Measurements from ENCODE around the gene CNNM2.

CNNM2 gene

GRCh38 chr10:102917962-102918816 lies at the start of gene CNNM2:
CNNM2 (plus strand) TSS chr10:102918294; CDS start chr10:102918481, 187 bp downstream.
- DNase-seq = peak; percentile 100

GRCh38 chr10:102868911-102869257 lies 49.2 kb upstream of the CNNM2 start:
- DNase-seq = no peak

DNA sequence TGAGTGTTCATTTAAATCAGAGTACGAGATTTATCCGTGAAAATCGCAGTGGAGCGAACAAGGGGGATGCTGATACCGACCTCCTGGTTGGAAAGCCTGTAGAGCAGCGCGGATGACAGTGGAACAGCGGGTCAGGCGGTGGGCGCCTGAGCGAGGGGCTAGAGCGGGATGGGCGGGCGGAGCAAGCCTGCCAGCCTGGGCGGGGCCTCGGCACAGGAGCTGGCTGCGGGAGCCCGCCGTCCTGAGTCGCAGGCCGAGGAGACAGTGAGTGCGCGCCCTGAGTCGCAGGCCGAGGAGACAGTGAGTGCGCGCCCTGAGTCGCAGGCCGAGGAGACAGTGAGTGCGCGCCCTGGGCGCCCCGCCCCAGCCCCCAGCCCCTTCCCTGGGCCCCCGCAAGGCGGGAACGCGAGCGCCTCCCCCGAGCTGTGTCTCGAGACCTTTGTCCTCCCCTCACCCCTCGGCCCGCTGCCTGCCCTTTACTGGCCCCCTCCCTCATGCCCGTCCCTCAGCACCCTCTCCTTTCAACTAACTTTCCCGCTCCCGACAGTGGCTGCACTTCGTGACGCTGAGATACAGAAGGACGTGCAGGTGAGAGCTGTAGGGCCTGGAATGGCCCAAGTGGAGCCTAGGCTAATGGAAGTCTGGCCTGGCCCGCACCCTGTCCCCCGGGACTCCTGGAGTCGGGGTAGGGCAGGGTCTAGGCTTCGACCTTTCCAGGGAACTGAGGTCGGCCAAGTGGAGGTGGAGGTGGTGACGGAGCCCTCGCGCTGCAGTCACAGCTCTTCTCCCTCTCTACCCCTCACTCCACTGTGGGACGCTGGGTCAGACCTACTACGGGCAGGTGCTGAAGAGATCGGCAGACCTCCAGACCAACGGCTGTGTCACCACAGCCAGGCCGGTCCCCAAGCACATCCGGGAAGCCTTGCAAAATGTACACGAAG lies 48.6 kb upstream of the CNNM2 start, which contains the start of gene AS3MT:
Gene AS3MT, plus strand, starts transcription at position 213 of the 941 bp plus-strand sequence. Its CDS starts 123 bp downstream, at position 336.
- peak; percentile 87 for DNase-seq

GRCh38 chr10:102870221-102870620 lies 47.9 kb upstream of the CNNM2 start:
- no peak for DNase-seq

- DNase-seq = no peak
These were observed 45.9 kb upstream of the CNNM2 start for GRCh38 chr10:102872163-102872562.

- DNase-seq = no peak
These were observed 41.3 kb upstream of the CNNM2 start for GRCh38 chr10:102876747-102877153.

GRCh38 chr10:102878629-102879028 lies 39.5 kb upstream of the CNNM2 start:
- DNase-seq = no peak

DNA sequence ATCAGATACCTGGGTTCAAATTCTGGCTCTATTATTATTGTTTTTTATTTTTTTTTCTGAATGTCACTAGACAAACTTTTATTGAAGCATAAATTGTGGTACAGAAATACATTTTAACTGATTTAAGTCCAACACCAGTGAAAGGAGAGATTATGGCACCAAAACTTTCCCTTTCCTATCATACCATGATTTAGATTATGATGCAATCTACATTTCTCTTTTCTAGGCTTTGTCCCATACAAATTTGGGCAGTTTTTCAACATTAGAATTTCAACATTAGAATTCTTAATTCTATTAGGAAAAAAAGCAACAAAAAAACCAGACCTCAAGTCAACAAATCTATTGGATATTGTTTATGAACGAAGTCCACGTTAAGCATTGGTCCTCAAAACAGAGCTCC lies 37.8 kb upstream of the CNNM2 start:
- no peak for DNase-seq

DNA sequence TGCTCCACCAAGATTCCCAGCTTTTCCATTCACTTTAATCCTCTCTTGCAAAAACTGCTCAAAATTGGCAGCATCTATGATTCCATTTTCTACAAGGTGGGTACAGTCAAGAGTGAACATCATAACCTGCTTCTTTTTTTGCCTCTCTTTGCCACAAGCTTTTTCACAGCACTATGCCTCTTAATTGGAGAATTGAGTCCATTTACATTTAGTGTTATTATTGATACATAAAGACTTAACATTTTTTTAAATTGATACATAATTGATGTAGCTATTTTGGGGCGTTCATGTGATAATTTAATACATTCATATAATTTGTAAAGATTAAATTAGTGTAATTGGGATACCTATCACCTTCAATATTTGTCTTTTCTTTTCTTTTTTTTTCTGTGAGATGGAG lies 30.0 kb upstream of the CNNM2 start:
- DNase-seq = no peak

GRCh38 chr10:102894466-102895213 lies 23.5 kb upstream of the CNNM2 start:
- DNase-seq = no peak

- DNase-seq = no peak
These were observed 18.1 kb upstream of the CNNM2 start for GRCh38 chr10:102900006-102900405.

DNA sequence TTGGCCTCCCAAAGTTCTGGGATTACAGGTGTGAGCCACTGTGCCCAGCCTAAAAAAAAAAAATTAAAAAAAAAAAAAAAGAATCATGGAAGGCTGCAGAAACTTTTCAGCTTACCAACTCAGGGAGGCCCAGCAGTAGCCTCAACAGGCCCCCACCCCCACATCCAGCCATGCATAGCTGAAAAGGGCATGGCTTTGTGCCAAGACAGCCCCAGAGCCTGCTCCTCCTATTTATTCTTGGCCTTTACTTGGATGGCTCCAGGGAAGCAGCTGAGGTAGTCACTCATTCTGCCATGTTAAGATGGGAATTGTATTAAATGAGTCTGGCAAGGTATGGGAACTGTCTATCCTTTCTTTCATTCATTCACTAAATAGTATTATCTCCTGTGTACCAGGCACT lies 13.7 kb upstream of the CNNM2 start:
- no peak for DNase-seq

GRCh38 chr10:102906507-102906906 lies 11.6 kb upstream of the CNNM2 start:
- no peak for DNase-seq

GRCh38 chr10:102914781-102915180 lies 3.3 kb upstream of the CNNM2 start:
- DNase-seq = no peak

- DNase-seq = no peak
These were observed 1.9 kb upstream of the CNNM2 start for GRCh38 chr10:102916173-102916572.

- DNase-seq = peak; percentile 90
These were observed 656 bp upstream of the CNNM2 start for GRCh38 chr10:102917314-102917961.

GRCh38 chr10:102918817-102919245 lies 737 bp downstream of the CNNM2 start:
- peak; percentile 68 for DNase-seq

GRCh38 chr10:102919246-102919959 lies 1.3 kb downstream of the CNNM2 start:
- DNase-seq = peak; percentile 73

- DNase-seq = peak; percentile 11
These were observed 2.1 kb downstream of the CNNM2 start for GRCh38 chr10:102919992-102920739.

DNA sequence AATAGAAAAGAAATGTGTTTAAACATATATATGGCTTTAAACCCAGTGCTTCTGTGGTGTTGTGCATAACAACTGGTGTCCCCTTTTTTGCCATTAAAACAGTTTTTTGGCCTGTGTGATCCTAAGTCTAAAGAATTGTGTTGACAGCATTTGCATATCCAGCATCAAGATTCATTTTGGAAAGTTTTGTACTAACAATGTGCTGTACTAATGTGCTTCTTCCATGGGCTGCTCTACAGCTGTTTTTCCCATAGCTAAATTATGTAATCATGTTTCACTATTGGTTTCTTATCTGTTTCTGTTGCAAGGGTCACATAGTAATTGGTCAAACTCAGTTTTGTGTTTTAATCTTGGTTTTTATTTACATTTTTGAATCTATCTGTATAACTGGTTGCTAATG lies 5.5 kb downstream of the CNNM2 start:
- no peak for DNase-seq

GRCh38 chr10:102926842-102927241 lies 8.7 kb downstream of the CNNM2 start:
- DNase-seq = no peak

All from eye (tissue), 1 donor.